Measurements from ENCODE around the gene STRBP.

Gene STRBP

DNA sequence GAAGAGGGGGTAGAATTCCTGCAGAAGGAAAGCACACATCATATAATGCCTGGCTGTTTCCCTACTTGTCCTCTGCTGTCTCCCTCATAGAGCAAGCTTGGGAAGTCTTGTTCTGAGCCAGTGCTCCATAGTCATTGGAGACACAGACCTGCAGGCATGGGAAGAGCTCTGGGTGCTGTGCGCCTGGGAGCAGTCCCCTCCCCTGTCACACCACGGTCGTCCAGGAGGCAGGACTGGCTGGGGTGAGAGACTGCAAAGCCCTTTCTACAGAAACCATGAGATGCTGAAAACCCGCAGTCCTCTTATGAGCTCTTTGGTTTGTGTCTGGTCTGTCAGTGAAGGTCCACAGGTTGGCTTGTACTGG lies 170.3 kb downstream of the STRBP start:
- no peak for DNase-seq (ENCODE audit: low read depth)

DNA sequence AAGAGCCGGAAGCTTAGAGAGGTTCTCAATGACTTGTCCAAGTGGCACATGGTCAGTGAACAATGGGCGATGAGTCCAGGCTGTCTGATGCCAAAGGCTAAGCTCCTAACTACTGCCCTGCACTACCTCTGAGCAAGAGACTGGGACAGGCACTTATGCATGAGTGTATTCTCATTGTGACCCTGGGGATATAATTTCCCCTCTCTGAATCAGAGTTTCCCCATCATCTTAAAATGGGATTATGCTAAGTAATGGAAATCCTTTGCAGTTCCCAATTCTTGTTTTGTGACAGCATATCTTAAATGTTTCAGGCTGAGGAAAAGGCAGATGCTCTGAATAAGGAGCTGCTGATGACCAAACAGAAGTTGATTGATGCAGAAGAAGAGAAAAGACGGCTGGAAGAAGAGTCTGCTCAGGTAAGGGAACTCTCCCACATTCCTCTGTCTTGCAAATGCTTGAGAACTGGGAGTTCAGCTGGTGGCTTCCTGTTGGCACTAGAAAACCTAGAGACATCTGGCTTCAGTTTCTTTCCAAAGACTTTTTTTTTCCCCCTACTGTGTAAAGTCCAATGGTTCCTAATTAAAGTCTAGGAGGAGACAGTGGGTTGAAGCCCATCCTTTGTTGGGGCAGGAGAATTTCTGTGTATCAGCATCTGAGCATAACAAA lies 170.8 kb downstream of the STRBP start:
- no peak for DNase-seq (ENCODE audit: low read depth)

DNA sequence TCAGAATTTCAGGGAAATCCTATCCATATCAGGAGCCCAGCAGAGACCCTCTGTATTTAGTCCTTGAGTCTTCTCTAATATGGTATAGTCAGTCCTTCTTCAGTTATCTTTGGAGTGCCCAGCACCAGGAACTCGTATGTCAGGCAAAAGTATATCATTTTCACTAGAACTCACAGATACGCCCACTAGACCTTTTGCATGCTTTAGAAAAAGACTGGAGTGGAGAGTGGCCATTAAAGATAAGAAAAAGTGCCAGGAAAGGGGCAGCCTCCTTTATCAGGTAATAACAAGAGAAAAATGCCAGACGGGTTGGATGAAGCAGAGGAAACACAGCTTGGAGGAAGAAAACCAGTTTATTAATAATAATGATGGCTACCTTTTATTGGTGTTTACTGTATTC lies 171.4 kb downstream of the STRBP start:
- no peak for DNase-seq (ENCODE audit: low read depth)

DNA sequence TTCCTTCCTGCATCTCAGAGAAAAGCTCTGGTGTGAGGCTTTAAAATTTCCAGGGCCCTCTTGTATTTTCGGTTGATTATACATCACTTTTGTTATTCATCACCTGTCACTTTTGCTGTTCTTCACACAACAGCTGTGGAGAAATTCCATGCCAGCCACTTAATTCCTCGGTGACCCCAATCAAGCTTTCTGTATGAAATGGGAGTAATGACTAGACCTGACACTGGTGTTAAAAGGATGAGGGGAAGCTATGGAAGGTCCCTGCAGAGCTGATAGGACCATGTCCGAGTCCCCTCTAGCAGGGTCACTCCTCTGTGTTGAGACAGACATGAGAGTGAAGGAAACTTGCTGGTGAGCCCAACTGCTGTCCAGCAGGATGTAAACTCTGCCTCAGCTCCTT lies 175.2 kb downstream of the STRBP start:
- no peak for DNase-seq (ENCODE audit: low read depth)

DNA sequence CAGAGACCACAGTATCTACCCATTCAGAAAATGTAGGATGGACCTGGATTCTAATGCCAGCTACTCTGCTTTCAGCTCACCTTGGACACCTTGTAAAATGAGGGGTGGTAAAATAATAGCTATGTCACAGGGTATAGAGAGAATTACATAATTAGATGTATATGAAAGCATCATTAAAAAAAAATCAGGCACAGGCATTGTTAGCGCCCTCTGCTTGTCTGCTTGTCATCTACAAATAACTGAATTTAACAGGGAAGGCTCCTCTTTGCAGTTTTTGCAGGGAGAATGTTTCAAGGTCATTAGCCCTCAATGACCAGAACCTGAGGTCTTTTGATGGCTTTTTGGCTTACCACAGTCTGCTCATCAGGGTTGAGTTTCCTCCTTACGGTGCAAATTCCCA lies 176.9 kb downstream of the STRBP start:
- DNase-seq (ENCODE audit: low read depth) = no peak

DNA sequence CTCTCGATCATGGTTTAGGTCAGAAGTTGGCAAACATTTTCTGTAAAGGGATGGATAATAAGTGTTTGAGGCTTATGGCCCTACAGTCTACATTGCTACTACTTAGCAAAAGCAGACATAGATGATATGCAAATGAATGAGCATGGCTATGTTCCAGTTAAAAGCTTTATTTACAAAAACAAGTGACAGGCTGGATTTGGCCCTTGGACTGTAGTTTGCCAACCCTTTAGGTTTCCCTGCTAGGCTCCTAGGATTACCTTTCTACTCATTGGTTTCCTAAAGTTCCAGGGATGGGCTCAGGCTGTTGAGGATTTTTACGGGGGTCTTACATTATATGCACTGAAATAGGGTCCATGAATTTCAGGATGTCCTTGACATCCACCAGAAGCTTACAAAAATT lies 177.4 kb downstream of the STRBP start:
- DNase-seq (ENCODE audit: low read depth) = no peak

DNA sequence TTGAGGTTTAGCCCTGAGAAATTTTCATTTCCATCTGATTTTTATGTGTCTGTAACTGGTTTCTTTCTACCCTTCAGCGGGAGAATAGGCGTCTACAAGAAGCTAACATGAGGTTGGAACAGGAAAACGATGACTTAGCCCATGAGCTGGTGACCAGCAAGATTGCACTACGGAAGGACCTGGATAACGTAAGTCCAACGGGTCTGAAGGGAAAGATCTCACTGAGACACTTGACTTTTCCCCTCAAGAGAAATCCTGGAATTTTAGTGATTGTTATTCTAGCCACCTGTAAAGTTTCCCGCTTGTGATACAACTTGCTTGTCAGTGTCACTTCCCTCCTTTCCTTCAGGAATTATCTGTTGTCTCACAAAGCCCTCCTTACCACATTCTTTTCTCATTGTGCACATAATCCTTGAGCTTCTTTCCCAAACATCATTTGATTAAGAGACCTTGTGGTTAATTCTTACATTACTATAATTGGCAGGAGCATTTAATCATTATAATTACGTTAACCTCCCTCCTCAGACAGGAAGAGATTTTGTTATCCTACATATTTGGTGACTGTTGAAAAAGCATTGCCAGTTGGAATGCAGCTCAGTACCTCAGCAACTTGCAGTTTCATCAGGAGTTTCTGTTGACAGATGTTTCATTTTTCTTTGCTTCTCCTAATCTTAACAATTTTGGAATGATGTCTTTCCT lies 178.0 kb downstream of the STRBP start:
- DNase-seq (ENCODE audit: low read depth) = no peak

DNA sequence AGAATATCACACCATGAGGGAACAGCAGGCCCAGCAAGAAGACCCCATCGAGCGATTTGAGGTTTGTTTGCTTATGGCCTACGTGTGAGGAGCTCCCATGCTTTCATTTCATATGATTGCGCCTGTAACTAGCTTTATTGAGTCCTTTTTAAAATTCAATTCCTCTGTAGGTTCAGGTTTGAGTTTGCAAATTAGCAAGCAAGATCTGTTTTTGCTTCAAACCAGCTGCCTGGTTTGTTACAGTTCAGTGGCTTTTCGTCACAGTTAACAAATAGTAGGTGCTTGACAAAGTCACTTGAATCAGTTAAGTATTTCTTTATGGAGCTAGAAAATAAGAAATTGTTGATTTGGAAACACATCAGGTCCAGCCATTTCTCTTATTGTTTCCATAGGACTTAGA lies 178.6 kb downstream of the STRBP start:
- DNase-seq (ENCODE audit: low read depth) = no peak

DNA sequence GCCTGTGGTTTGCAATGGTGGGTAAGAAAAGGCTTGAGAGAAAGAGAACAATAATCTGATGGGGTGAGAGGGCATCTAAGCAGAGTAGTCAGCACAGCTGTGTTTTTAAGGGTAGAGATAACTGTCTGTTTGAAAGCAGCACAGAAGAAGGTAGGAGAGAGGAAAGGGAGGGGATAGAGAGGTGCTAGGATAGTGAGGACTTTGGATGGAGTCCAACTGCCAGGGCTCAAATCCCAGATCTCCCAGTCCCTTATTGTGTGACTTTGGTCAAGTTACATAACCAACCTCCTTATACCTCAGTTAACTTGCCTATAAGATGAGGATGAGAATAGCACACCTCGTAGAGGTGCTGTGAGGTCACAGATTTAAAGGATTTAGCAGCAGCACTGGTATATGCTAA lies 179.3 kb downstream of the STRBP start:
- DNase-seq (ENCODE audit: low read depth) = no peak

DNA sequence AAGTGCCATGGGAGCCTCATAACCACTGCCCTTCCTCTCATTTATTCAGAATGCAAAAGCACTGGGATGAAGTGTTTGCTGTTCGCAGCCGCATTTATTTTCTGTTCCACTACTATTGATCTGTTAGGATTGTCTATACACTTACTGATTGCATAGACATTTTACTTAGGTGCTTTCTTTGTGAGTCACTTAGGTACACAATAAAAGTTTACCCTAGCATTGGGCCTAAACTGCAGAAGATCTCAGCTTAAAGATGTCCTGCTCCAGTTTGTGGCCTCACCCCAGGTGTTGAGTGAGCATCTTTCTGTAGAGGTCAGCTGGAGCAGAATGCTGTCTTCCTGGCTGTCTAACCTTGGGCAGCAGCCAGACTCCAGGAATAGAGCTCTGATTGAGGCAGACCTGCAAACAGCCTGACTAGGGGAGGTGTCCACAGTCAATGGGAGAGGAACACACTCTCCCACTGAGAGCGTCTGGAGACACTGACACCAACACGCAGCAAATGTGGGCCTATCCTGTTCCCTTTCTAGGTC lies 181.0 kb downstream of the STRBP start:
- DNase-seq (ENCODE audit: low read depth) = no peak

DNA sequence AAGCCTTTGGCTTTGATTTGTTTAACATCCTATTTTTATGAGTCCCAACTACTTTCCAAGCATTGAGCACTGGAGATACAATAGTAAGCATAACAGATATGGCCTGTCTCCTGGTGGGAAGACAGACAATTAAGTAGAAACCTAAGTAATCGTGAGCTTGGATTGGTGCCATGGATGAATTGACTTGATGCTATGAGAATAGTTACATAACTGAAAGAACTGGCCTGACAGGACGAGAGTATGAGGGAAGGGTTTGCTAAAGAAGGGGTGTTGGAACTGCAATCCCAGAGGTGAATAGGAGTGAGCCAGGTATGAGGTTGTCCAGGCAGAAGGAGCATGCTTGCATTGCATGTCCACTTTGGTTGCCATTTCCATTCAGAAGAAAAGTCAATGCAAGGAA lies 182.5 kb downstream of the STRBP start:
- DNase-seq (ENCODE audit: low read depth) = no peak

DNA sequence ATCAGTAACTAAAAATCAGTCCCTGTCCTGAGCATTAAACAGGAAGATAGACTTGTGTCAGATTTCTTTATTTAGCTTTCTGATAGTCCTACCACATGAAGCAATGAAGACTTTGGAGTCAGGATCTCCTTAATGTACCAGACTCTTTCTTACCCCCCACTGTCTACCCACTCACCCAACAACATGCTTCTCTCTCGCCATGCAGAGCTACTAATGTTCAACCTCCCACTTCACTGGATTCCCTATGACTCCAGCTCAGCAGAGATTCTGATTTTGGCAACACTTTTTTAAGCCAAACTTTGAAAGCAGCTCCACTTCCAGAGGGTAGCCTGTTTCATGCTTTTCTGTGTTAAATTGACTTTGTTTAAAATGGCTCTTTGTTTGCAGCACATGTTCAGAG lies 184.1 kb downstream of the STRBP start:
- no peak for DNase-seq (ENCODE audit: low read depth)

DNA sequence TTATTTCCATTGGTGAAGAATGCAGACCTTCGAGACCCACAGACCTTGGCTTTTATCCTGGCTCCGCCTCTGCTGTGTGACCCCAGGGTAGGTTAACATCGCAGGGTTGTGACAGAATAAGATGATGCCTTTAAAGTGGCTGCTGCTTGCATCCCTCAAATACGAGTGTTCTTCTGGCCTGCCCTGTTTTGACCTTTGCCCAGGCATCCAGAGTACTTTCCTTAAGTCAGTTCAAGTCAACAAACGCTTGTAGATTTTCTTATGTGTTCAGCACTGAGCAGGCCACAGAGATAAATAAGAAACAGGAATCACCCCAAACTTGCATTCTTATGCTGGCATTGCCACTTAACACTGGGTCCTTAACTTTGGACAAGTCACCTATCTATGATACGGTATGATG lies 184.7 kb downstream of the STRBP start:
- no peak for DNase-seq (ENCODE audit: low read depth)

DNA sequence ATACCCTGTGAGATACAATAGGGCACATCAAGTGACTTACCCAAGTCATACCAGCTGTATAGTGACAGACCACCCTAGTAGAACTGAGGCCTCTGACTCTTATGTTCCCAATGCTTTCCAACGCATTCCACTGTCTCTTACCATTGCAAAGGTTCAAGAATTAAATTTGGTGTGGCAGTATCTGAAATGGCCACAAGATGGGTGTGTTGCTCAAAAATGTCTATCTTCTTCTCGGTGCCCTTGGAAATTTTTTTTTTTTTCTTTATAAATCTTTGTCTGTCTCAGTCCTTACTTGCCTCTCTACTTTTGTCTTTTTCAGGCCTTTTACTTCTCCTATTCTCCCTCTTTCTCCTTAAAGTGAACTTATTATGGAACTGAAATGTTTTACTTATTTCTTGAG lies 186.6 kb downstream of the STRBP start:
- DNase-seq (ENCODE audit: low read depth) = no peak

DNA sequence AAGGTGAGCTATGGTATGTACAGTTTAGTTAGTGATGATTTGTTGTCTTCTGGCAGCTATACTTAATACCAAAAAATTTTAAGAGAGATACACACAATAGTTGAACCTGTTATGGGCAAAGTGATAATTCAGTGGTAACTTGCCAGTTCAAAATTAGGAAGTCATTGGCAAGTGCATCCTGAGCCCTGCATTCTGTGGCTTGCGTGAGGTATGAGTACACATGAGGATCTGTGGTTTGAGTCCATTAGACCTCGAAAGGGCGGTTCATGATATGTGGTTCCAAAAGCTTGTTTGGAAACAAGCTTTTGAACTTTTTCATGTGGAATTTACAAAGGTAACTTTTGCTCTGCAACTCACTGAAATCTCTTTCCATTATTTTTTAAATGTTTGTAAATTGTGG lies 187.9 kb downstream of the STRBP start:
- DNase-seq (ENCODE audit: low read depth) = no peak

DNA sequence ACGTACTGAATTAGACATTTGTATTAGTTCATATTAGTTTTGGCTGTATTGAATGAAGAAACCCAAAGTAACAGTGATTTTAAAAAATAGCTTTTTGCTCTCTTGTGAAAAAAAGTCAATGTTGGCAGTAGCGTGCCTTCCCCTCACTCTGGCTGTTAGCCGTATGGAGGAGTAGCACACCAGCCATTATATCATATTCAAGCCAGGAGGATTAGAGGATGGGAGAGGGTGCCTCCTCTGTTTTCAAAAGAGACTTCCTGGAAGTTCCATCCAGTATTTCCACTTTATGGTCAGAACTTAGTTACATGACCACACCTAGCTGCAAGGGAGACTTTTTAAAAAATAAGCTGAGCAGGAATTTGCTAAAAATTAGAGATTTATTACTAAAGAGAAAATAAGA lies 193.8 kb downstream of the STRBP start:
- DNase-seq (ENCODE audit: low read depth) = no peak

DNA sequence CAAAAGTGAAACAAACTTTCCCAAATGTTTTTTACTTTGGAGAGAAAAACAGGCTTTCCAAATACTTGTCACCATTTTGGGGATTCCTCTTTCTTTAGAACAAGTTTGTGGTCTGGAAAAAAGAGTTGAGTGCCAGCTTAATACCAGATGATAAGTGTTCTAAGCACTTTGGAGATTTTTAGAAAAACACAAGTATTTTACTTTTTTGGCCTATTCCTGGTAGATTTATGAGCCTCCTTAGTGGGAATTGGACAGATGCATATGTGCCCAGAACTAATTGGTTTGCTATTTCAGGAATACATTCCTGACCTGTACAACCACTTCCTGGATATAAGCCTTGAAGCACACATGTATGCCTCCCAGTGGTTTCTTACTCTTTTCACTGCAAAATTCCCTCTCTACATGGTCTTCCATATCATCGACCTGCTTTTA lies 194.4 kb downstream of the STRBP start:
- DNase-seq (ENCODE audit: low read depth) = peak; percentile 71

DNA sequence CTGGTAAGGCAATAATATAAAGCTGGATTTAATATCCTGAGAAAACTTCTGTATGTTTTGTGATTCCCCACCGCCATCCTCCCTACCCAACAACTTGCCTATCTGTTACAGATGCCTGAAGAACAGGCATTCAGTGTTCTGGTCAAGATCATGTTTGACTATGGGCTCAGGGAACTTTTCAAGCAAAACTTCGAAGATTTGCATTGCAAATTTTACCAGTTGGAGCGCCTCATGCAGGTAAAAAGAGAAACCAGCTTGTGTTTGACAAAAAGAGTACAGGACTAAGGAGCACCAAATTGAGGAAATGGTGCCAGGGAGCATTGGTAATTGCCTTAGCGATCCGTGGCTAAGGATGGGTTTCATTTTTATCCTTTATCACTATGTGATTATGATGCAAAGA lies 194.9 kb downstream of the STRBP start:
- DNase-seq (ENCODE audit: low read depth) = no peak

DNA sequence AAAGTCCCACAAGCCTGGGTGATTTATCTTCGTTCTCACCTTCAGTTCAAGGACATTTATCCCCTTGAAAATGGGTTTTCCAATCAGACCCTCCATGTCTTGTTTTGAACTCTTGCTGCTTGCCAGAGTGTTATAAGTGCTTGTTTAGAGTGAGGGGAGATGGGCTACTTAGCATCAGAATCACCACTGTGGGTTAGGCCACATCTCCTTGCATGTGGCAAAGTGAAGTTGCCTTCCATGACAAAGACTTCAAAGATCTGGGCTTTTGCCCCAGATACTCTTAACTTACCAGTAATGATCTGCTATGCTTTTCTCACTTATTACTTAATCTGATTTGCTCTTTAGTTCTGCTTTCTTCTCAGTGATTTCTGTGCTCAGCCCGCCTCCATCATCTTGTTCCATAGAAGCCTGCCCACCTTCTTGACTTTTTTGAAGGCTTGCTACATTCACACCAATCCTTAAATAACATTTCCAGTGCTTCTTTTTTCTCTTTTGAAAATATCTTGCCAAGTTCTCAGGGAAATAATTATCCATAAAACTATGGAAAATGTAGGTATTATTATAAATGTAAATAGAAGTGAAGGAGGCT lies 195.9 kb downstream of the STRBP start:
- DNase-seq (ENCODE audit: low read depth) = no peak

Data from stromal cell of bone marrow (primary cell).